WTC11 (cell line): Measurements from ENCODE around the gene RASA2. TPM values are rescaled to one million over a fixed set of nuclear protein-coding genes. Genes with fewer than 3 reads are reported as not detected.

Experiments
- ATAC-seq: fragments of 200-7000 bp; cut with Tn5 transposase; 2 replicates; pipeline ENCODE4 v1.10.0; 2021; ENCODE audit warnings: mild to moderate bottlenecking, moderate library complexity
- CTCF ChIA-PET: fragments of 300-600 bp; sonication (Branson Sonifier 250); formaldehyde crosslinking; loops from one replicate; lab custom pipeline; 2021; ENCODE audit warnings: antibody characterized with exemption; lab: Charles Lee
- POLR2A ChIA-PET: fragments of 350-600 bp; sonication (Branson Sonifier 250); formaldehyde crosslinking; loops from one replicate; lab custom pipeline; 2021; ENCODE audit warnings: antibody characterized with exemption; lab: Charles Lee
- DNase-seq: peaks from one replicate; pipeline ENCODE4 v3.0.0; 2021; ENCODE audit warnings: low spot score
- H3K27ac Mint-ChIP-seq: 2 replicates; pipeline ENCODE4 v1.8.0; 2021; ENCODE audit warnings: mixed read lengths
- H3K27me3 Mint-ChIP-seq: 2 replicates; pipeline ENCODE4 v1.8.0; 2021; ENCODE audit warnings: low read depth, mild to moderate bottlenecking, moderate library complexity, mixed read lengths
- H3K36me3 Mint-ChIP-seq: 2 replicates; pipeline ENCODE4 v1.8.0; 2021; ENCODE audit warnings: mixed read lengths
- H3K4me1 Mint-ChIP-seq: 2 replicates; pipeline ENCODE4 v1.8.0; 2022; ENCODE audit warnings: mixed read lengths
- H3K4me3 Mint-ChIP-seq: 2 replicates; pipeline ENCODE4 v1.8.0; 2021; ENCODE audit warnings: mild to moderate bottlenecking, moderate library complexity, mixed read lengths
- H3K9me3 Mint-ChIP-seq: 2 replicates; pipeline ENCODE4 v1.8.0; 2021; ENCODE audit warnings: mixed read lengths
- CBFB ChIP-seq: sonication (generic); formaldehyde crosslinking; IDR thresholded peaks from 2 replicates; pipeline ENCODE4 v1.8.1; 2022; ENCODE audit warnings: mild to moderate bottlenecking, low read depth, missing genetic modification reagents
- CREB1 ChIP-seq: sonication (generic); formaldehyde crosslinking; IDR thresholded peaks from 2 replicates; pipeline ENCODE4 v1.8.0; 2023; ENCODE audit warnings: mild to moderate bottlenecking, missing genetic modification reagents
- FOXP1 ChIP-seq: sonication (generic); formaldehyde crosslinking; IDR thresholded peaks from 2 replicates; pipeline ENCODE4 v1.8.0; 2022; ENCODE audit warnings: missing genetic modification reagents, mild to moderate bottlenecking, moderate library complexity, borderline replicate concordance
- NFE2L1 ChIP-seq: sonication (generic); formaldehyde crosslinking; IDR thresholded peaks from 2 replicates; pipeline ENCODE4 v1.8.1; 2023; ENCODE audit warnings: missing genetic modification reagents
- NFYB ChIP-seq: sonication (generic); formaldehyde crosslinking; conservative IDR thresholded peaks from 2 replicates; pipeline ENCODE4 v1.8.0; 2022; ENCODE audit warnings: low read depth, missing genetic modification reagents
- NR3C1 ChIP-seq: sonication (generic); formaldehyde crosslinking; conservative IDR thresholded peaks from 2 replicates; pipeline ENCODE4 v1.8.1; 2023; ENCODE audit warnings: low read depth, mild to moderate bottlenecking, missing genetic modification reagents
- OVOL2 ChIP-seq: fragments of 250-450 bp; sonication (Bioruptor Pico); IDR thresholded peaks from 2 replicates; pipeline ENCODE4 v1.9.0; 2021; ENCODE audit warnings: mild to moderate bottlenecking, borderline replicate concordance
- ZBTB21 ChIP-seq: sonication (generic); formaldehyde crosslinking; IDR thresholded peaks from 2 replicates; pipeline ENCODE4 v1.8.1; 2023; ENCODE audit warnings: mild to moderate bottlenecking, missing genetic modification reagents, borderline replicate concordance
- ZNF138 ChIP-seq: sonication (generic); formaldehyde crosslinking; conservative IDR thresholded peaks from 2 replicates; pipeline ENCODE4 v1.8.1; 2022; ENCODE audit warnings: mild to moderate bottlenecking, moderate library complexity, missing genetic modification reagents
- ZNF219 ChIP-seq: sonication (generic); formaldehyde crosslinking; IDR thresholded peaks from 2 replicates; pipeline ENCODE4 v1.8.0; 2023; ENCODE audit warnings: missing genetic modification reagents, mild to moderate bottlenecking, borderline replicate concordance
- ZNF423 ChIP-seq: fragments of 250-450 bp; sonication (Bioruptor Pico); IDR thresholded peaks from 2 replicates; pipeline ENCODE4 v2.1.2; 2022; ENCODE audit warnings: mild to moderate bottlenecking, moderate library complexity
- total RNA-seq: library from RNA; stranded (reverse); gene quantifications from 3 replicates; pipeline ENCODE4 v1.2.3, GENCODE V29; 2021
- TF ChIP-seq, protein P1 (sequence below): sonication (generic); formaldehyde crosslinking; IDR thresholded peaks from 2 replicates; pipeline ENCODE4 v1.8.1; 2022; ENCODE audit warnings: mild to moderate bottlenecking, missing genetic modification reagents, moderate library complexity, borderline replicate concordance
- TF ChIP-seq, protein P2 (sequence below): sonication (generic); formaldehyde crosslinking; IDR thresholded peaks from 2 replicates; pipeline ENCODE4 v1.8.1; 2023; ENCODE audit warnings: mild to moderate bottlenecking, moderate library complexity, missing genetic modification reagents
- TF ChIP-seq, protein P3 (sequence below): sonication (generic); formaldehyde crosslinking; conservative IDR thresholded peaks from 2 replicates; pipeline ENCODE4 v1.8.1; 2022; ENCODE audit warnings: mild to moderate bottlenecking, missing genetic modification reagents
- TF ChIP-seq, protein P4 (sequence below): sonication (generic); formaldehyde crosslinking; IDR thresholded peaks from 2 replicates; pipeline ENCODE4 v1.8.0; 2022; ENCODE audit warnings: mild to moderate bottlenecking, missing genetic modification reagents
- TF ChIP-seq, protein P5 (sequence below): sonication (generic); formaldehyde crosslinking; IDR thresholded peaks from 2 replicates; pipeline ENCODE4 v1.8.0; 2022; ENCODE audit warnings: mild to moderate bottlenecking, missing genetic modification reagents
- TF ChIP-seq, protein P6 (sequence below): sonication (generic); formaldehyde crosslinking; IDR thresholded peaks from 2 replicates; pipeline ENCODE4 v1.8.0; 2023; ENCODE audit warnings: missing genetic modification reagents, mild to moderate bottlenecking, borderline replicate concordance
- TF ChIP-seq, protein P7 (sequence below): sonication (generic); formaldehyde crosslinking; conservative IDR thresholded peaks from 2 replicates; pipeline ENCODE4 v1.8.1; 2023; ENCODE audit warnings: mild to moderate bottlenecking, low read depth, missing genetic modification reagents, moderate library complexity
- TF ChIP-seq, protein P8 (sequence below): sonication (generic); formaldehyde crosslinking; IDR thresholded peaks from 2 replicates; pipeline ENCODE4 v1.8.1; 2022; ENCODE audit warnings: missing genetic modification reagents, borderline replicate concordance

The RASA2 gene
- total RNA-seq, 1 experiment from 2014 or later = 13.9 TPM

DNA sequence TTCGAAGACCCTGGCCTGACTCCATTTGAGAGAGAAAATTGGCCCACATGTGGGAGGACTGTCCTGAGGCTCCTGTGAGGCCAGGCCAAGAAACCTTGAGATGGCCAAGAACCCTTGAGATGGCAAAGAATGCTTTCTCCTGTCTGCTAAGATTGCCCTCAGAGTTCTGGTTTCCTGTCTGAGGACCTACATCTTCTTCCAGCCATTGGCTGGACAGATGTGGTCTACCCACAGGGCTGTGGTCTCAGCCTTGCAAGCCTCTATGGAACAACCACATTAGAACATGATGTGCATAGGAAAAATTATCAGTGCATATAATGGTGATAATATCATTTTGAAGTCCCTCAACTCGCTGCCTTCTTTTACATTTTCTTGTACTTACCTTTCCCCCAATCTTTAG is 10.8 kb upstream of the RASA2 start:
- Mint-ChIP-seq H3K4me1 (no peaks in the 10 kb centered on the region), H3K9me3 (peaks cover 14% of the 10 kb centered on the region), H3K36me3 (peaks cover 5% of the 10 kb centered on the region; the same call in 1 of the 2 replicates), H3K4me3 (no peak overlapping the region), H3K27ac (no peak overlapping the region), H3K27me3 (peaks cover 8% of the 10 kb centered on the region)
- DNase-seq (no peak), ATAC-seq (no peak)
- ChIA-PET POLR2A (interaction anchor here (0.7 kb wide), 1 partner anchor 64 kb away, joined by 3 read pairs; no protein-coding TSS in a partner anchor), CTCF (interaction anchor here (0.6 kb wide), 1 partner anchor 76 kb away, joined by 3 read pairs; no protein-coding TSS in a partner anchor)
- TF ChIP-seq, protein P1, sequence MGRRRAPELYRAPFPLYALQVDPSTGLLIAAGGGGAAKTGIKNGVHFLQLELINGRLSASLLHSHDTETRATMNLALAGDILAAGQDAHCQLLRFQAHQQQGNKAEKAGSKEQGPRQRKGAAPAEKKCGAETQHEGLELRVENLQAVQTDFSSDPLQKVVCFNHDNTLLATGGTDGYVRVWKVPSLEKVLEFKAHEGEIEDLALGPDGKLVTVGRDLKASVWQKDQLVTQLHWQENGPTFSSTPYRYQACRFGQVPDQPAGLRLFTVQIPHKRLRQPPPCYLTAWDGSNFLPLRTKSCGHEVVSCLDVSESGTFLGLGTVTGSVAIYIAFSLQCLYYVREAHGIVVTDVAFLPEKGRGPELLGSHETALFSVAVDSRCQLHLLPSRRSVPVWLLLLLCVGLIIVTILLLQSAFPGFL (CRISPR knock-in tag) = no peak
- no peak for TF ChIP-seq NR3C1
- TF ChIP-seq FOXP1 (CRISPR knock-in tag) = no peak
- TF ChIP-seq NFE2L1 (CRISPR knock-in tag) = no peak
- TF ChIP-seq, protein P2, sequence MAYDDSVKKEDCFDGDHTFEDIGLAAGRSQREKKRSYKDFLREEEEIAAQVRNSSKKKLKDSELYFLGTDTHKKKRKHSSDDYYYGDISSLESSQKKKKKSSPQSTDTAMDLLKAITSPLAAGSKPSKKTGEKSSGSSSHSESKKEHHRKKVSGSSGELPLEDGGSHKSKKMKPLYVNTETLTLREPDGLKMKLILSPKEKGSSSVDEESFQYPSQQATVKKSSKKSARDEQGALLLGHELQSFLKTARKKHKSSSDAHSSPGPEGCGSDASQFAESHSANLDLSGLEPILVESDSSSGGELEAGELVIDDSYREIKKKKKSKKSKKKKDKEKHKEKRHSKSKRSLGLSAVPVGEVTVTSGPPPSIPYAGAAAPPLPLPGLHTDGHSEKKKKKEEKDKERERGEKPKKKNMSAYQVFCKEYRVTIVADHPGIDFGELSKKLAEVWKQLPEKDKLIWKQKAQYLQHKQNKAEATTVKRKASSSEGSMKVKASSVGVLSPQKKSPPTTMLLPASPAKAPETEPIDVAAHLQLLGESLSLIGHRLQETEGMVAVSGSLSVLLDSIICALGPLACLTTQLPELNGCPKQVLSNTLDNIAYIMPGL = no peak
- no peak for TF ChIP-seq ZNF423 (CRISPR knock-in tag)
- no peak for TF ChIP-seq OVOL2 (CRISPR knock-in tag)
- TF ChIP-seq, protein P3, sequence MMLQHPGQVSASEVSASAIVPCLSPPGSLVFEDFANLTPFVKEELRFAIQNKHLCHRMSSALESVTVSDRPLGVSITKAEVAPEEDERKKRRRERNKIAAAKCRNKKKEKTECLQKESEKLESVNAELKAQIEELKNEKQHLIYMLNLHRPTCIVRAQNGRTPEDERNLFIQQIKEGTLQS = no peak

DNA sequence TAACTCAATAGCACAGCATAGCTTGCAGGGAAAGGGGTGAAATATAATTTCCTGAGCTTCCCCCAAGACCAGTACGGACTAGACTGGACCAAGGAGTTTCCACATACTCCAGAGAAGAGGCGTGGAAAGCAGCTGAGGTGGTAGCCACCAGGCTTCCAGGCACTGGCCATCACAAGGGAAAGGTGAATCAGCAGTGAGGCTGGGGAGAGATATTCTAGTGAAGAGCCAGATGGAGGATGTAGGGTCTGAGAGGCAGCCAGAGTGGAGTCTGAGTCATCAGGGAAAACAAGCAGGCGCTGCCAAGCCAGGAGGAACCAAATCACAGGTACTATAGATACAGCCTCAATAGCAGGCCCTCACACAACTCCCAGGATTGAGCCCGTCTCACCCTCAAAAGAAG is 9.6 kb upstream of the RASA2 start:
- ChIA-PET CTCF (no interaction called here), POLR2A (no interaction called here)
- Mint-ChIP-seq H3K27ac (no peak overlapping the region), H3K27me3 (peaks cover 8% of the 10 kb centered on the region), H3K9me3 (peaks cover 4% of the 10 kb centered on the region), H3K4me3 (no peak overlapping the region), H3K4me1 (no peaks in the 10 kb centered on the region), H3K36me3 (0 out of 2 replicates have a peak, but pooled peaks cover 3% of the 10 kb centered on the region)
- ATAC-seq (no peak), DNase-seq (no peak)
- TF ChIP-seq, protein P4, sequence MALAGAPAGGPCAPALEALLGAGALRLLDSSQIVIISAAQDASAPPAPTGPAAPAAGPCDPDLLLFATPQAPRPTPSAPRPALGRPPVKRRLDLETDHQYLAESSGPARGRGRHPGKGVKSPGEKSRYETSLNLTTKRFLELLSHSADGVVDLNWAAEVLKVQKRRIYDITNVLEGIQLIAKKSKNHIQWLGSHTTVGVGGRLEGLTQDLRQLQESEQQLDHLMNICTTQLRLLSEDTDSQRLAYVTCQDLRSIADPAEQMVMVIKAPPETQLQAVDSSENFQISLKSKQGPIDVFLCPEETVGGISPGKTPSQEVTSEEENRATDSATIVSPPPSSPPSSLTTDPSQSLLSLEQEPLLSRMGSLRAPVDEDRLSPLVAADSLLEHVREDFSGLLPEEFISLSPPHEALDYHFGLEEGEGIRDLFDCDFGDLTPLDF = no peak
- TF ChIP-seq OVOL2 (CRISPR knock-in tag) (no peak), CREB1 (CRISPR knock-in tag) (no peak), NFYB (CRISPR knock-in tag) (no peak), CBFB (no peak), ZNF138 (CRISPR knock-in tag) (no peak), ZNF219 (CRISPR knock-in tag) (no peak), ZBTB21 (CRISPR knock-in tag) (no peak)
- TF ChIP-seq, protein P5, sequence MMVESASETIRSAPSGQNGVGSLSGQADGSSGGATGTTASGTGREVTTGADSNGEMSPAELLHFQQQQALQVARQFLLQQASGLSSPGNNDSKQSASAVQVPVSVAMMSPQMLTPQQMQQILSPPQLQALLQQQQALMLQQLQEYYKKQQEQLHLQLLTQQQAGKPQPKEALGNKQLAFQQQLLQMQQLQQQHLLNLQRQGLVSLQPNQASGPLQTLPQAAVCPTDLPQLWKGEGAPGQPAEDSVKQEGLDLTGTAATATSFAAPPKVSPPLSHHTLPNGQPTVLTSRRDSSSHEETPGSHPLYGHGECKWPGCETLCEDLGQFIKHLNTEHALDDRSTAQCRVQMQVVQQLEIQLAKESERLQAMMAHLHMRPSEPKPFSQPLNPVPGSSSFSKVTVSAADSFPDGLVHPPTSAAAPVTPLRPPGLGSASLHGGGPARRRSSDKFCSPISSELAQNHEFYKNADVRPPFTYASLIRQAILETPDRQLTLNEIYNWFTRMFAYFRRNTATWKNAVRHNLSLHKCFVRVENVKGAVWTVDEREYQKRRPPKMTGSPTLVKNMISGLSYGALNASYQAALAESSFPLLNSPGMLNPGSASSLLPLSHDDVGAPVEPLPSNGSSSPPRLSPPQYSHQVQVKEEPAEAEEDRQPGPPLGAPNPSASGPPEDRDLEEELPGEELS (CRISPR knock-in tag) = no peak
- TF ChIP-seq, protein P6, sequence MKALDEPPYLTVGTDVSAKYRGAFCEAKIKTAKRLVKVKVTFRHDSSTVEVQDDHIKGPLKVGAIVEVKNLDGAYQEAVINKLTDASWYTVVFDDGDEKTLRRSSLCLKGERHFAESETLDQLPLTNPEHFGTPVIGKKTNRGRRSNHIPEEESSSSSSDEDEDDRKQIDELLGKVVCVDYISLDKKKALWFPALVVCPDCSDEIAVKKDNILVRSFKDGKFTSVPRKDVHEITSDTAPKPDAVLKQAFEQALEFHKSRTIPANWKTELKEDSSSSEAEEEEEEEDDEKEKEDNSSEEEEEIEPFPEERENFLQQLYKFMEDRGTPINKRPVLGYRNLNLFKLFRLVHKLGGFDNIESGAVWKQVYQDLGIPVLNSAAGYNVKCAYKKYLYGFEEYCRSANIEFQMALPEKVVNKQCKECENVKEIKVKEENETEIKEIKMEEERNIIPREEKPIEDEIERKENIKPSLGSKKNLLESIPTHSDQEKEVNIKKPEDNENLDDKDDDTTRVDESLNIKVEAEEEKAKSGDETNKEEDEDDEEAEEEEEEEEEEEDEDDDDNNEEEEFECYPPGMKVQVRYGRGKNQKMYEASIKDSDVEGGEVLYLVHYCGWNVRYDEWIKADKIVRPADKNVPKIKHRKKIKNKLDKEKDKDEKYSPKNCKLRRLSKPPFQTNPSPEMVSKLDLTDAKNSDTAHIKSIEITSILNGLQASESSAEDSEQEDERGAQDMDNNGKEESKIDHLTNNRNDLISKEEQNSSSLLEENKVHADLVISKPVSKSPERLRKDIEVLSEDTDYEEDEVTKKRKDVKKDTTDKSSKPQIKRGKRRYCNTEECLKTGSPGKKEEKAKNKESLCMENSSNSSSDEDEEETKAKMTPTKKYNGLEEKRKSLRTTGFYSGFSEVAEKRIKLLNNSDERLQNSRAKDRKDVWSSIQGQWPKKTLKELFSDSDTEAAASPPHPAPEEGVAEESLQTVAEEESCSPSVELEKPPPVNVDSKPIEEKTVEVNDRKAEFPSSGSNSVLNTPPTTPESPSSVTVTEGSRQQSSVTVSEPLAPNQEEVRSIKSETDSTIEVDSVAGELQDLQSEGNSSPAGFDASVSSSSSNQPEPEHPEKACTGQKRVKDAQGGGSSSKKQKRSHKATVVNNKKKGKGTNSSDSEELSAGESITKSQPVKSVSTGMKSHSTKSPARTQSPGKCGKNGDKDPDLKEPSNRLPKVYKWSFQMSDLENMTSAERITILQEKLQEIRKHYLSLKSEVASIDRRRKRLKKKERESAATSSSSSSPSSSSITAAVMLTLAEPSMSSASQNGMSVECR (CRISPR knock-in tag) = no peak
- TF ChIP-seq, protein P7, sequence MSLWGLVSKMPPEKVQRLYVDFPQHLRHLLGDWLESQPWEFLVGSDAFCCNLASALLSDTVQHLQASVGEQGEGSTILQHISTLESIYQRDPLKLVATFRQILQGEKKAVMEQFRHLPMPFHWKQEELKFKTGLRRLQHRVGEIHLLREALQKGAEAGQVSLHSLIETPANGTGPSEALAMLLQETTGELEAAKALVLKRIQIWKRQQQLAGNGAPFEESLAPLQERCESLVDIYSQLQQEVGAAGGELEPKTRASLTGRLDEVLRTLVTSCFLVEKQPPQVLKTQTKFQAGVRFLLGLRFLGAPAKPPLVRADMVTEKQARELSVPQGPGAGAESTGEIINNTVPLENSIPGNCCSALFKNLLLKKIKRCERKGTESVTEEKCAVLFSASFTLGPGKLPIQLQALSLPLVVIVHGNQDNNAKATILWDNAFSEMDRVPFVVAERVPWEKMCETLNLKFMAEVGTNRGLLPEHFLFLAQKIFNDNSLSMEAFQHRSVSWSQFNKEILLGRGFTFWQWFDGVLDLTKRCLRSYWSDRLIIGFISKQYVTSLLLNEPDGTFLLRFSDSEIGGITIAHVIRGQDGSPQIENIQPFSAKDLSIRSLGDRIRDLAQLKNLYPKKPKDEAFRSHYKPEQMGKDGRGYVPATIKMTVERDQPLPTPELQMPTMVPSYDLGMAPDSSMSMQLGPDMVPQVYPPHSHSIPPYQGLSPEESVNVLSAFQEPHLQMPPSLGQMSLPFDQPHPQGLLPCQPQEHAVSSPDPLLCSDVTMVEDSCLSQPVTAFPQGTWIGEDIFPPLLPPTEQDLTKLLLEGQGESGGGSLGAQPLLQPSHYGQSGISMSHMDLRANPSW (CRISPR knock-in tag) = no peak
- TF ChIP-seq, protein P8, sequence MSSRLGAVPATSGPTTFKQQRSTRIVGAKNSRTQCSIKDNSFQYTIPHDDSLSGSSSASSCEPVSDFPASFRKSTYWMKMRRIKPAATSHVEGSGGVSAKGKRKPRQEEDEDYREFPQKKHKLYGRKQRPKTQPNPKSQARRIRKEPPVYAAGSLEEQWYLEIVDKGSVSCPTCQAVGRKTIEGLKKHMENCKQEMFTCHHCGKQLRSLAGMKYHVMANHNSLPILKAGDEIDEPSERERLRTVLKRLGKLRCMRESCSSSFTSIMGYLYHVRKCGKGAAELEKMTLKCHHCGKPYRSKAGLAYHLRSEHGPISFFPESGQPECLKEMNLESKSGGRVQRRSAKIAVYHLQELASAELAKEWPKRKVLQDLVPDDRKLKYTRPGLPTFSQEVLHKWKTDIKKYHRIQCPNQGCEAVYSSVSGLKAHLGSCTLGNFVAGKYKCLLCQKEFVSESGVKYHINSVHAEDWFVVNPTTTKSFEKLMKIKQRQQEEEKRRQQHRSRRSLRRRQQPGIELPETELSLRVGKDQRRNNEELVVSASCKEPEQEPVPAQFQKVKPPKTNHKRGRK = no peak
